HepG2 (cell line): ENCODE data around the gene EXPH5. TPM values are rescaled to one million over a fixed set of nuclear protein-coding genes. Genes with fewer than 3 reads are reported as not detected.

ENCODE experiments used
- ARHGAP35 ChIP-seq: sonication (generic); formaldehyde crosslinking; IDR thresholded peaks from 2 replicates; pipeline ENCODE4 v1.9.0; 2022; ENCODE audit warnings: mild to moderate bottlenecking, inconsistent platforms, moderate library complexity, missing genetic modification reagents, borderline replicate concordance
- CBFB ChIP-seq: sonication (generic); formaldehyde crosslinking; IDR thresholded peaks from 2 replicates; pipeline ENCODE4 v1.4.0; 2020; ENCODE audit warnings: missing genetic modification reagents
- DDIT3 ChIP-seq: sonication (generic); formaldehyde crosslinking; IDR thresholded peaks from 2 replicates; pipeline ENCODE4 v1.4.0; 2020; ENCODE audit warnings: mild to moderate bottlenecking, missing genetic modification reagents
- GFI1 ChIP-seq: sonication (generic); formaldehyde crosslinking; IDR thresholded peaks from 2 replicates; pipeline ENCODE4 v1.5.0; 2020; ENCODE audit warnings: missing genetic modification reagents, mild to moderate bottlenecking, borderline replicate concordance
- ISX ChIP-seq: sonication (generic); formaldehyde crosslinking; conservative IDR thresholded peaks from 2 replicates; pipeline ENCODE4 v1.5.0; 2020; ENCODE audit warnings: missing genetic modification reagents
- KDM6A ChIP-seq: IDR thresholded peaks from 2 replicates; pipeline ENCODE4 v1.6.1; 2016; ENCODE audit warnings: low read depth
- NAIF1 ChIP-seq: sonication (generic); formaldehyde crosslinking; IDR thresholded peaks from 2 replicates; pipeline ENCODE4 v1.5.0; 2020; ENCODE audit warnings: mild to moderate bottlenecking, missing genetic modification reagents, borderline replicate concordance
- POLR2A ChIP-seq, 2 experiments: IDR thresholded peaks; 2 replicates each; pipeline ENCODE4 v1.6.1; 2011; ENCODE audit warnings: low read depth in 2 of 2, low read length in 2 of 2, mild to moderate bottlenecking in 1 of 2, moderate library complexity in 1 of 2; ENCODE audit not compliant: insufficient read depth in 1 of 2
- POLR2AphosphoS2 ChIP-seq: IDR thresholded peaks from 2 replicates; pipeline ENCODE4 v1.6.1; 2011; ENCODE audit warnings: low read depth, low read length, improper control_type of control experiment
- SIX1 ChIP-seq: sonication (generic); formaldehyde crosslinking; IDR thresholded peaks from 2 replicates; pipeline ENCODE4 v1.4.0; 2020; ENCODE audit warnings: missing genetic modification reagents, borderline replicate concordance
- SMYD3 ChIP-seq: sonication (generic); formaldehyde crosslinking; IDR thresholded peaks from 2 replicates; pipeline ENCODE4 v1.8.1; 2023; ENCODE audit warnings: mild to moderate bottlenecking, missing genetic modification reagents
- TOE1 ChIP-seq: sonication (generic); formaldehyde crosslinking; IDR thresholded peaks from 2 replicates; pipeline ENCODE4 v1.4.0; 2020; ENCODE audit warnings: mild to moderate bottlenecking, missing genetic modification reagents
- ZBTB40 ChIP-seq, 2 experiments: fragments of 450-650 bp in 1 of 2; sonication (generic) in 1 of 2; formaldehyde crosslinking in 1 of 2; IDR thresholded peaks; 2 replicates each; pipeline versions ENCODE4 v1.6.1 to v1.8.0; 2016 to 2022; ENCODE audit warnings: antibody characterized with exemption in 1 of 2, mild to moderate bottlenecking in 1 of 2, missing genetic modification reagents in 1 of 2
- ZBTB42 ChIP-seq: sonication (generic); formaldehyde crosslinking; IDR thresholded peaks from 2 replicates; pipeline ENCODE4 v1.5.0; 2020; ENCODE audit warnings: mild to moderate bottlenecking, missing genetic modification reagents
- ZNF17 ChIP-seq: sonication (generic); formaldehyde crosslinking; IDR thresholded peaks from 2 replicates; pipeline ENCODE4 v1.5.0; 2020; ENCODE audit warnings: mild to moderate bottlenecking, missing genetic modification reagents
- ZNF337 ChIP-seq: sonication (generic); formaldehyde crosslinking; IDR thresholded peaks from 2 replicates; pipeline ENCODE4 v1.5.1; 2020; ENCODE audit warnings: missing genetic modification reagents, low read depth, mild to moderate bottlenecking, borderline replicate concordance
- ZNF441 ChIP-seq: sonication (generic); formaldehyde crosslinking; IDR thresholded peaks from 2 replicates; pipeline ENCODE4 v1.7.0; 2021; ENCODE audit warnings: missing genetic modification reagents, borderline replicate concordance
- polyA plus RNA-seq, 8 experiments: library from polyadenylated mRNA; depleted of rRNA in 3 of 8; stranded (reverse) in 7 of 8; unstranded in 1 of 8; fragments of >200 nt; fragmentation: Illumina TruSeq in 4 of 8; extraction: Trizol in 4 of 8; gene quantifications; 2 replicates each; pipeline versions ENCODE4 v1.2.1 to v1.2.3, GENCODE V29; 2011 to 2016; ENCODE audit warnings: low read depth in 4 of 8, missing spikeins in 1 of 8, mixed read lengths in 1 of 8; ENCODE audit not compliant: insufficient read depth in 1 of 8
- total RNA-seq, 5 experiments: library from RNA; depleted of rRNA; stranded (reverse); fragments of >200 nt; fragmentation: Illumina TruSeq; extraction: Trizol; gene quantifications; 2 replicates each; pipeline ENCODE4 v1.2.3, GENCODE V29; 2016; ENCODE audit warnings: low read depth in 1 of 5
- TF ChIP-seq, protein P1 (sequence below): IDR thresholded peaks from 2 replicates; pipeline ENCODE4 v1.6.1; 2018; ENCODE audit warnings: missing genetic modification reagents, mild to moderate bottlenecking, missing compliant biosample characterization

The EXPH5 gene
- total and polyA plus RNA-seq, 2 of the 13 experiments (the other 11 are each of a cell fraction or from before 2014, with no cell fraction given): under 0.01 to 0.02 TPM

GRCh38 chr11:108497317-108498045, 96.1 kb downstream of the EXPH5 start (continued):
- TF ChIP-seq ZNF337 (CRISPR knock-in tag) (no peak), ISX (0 out of 2 replicates have a peak, but pooled peaks have one; percentile 26), ARHGAP35 (CRISPR knock-in tag) (no peak), ZBTB42 (CRISPR knock-in tag) (no peak), KDM6A (CRISPR knock-in tag) (no peak), ZBTB40 (IDR thresholded peaks at IDR 0.05) (no peak), ZBTB40 (CRISPR knock-in tag; IDR thresholded peaks at IDR 0.05) (peak; percentile 46; the same call in 1 of the 2 replicates), TOE1 (CRISPR knock-in tag) (no peak), POLR2A (IDR thresholded peaks at IDR 0.05; ENCODE audit: insufficient read depth in 1 of 2, low read depth in 2 of 2, low read length in 2 of 2) (peak; percentile 76 to 83), SMYD3 (CRISPR knock-in tag) (no peak), CBFB (CRISPR knock-in tag) (no peak), DDIT3 (CRISPR knock-in tag) (no peak), SIX1 (CRISPR knock-in tag) (peak; percentile 83; the same call in 1 of the 2 replicates), GFI1 (CRISPR knock-in tag) (no peak), POLR2AphosphoS2 (no peak), ZNF17 (CRISPR knock-in tag) (no peak), NAIF1 (no peak), ZNF441 (CRISPR knock-in tag) (peak; percentile 68; the same call in 1 of the 2 replicates)
- TF ChIP-seq, protein P1, sequence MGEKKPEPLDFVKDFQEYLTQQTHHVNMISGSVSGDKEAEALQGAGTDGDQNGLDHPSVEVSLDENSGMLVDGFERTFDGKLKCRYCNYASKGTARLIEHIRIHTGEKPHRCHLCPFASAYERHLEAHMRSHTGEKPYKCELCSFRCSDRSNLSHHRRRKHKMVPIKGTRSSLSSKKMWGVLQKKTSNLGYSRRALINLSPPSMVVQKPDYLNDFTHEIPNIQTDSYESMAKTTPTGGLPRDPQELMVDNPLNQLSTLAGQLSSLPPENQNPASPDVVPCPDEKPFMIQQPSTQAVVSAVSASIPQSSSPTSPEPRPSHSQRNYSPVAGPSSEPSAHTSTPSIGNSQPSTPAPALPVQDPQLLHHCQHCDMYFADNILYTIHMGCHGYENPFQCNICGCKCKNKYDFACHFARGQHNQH (CRISPR knock-in tag): peak; percentile 70; the same call in 1 of the 2 replicates
